ENCODE data around the gene OBP2A.

- TF ChIP-seq CTCF (IDR thresholded peaks at IDR 0.05) = no peak
- TF ChIP-seq POLR2A (IDR thresholded peaks at IDR 0.05) = no peak
These were observed 32.5 kb upstream of the OBP2A start for GRCh38 chr9:135513351-135513846.

All from adrenal gland (tissue), 5 donors.